Tibial artery (tissue), 4 donors: ENCODE measurements around the gene SV2B.
"Not testable (repeated sequence)": the region's sequence is repeated elsewhere in the genome, so short reads cannot be mapped to it uniquely, and the experiment has no call there.

Experiments
- DNase-seq, 2 donors: peaks; one replicate each; pipeline ENCODE4 v3.0.0-alpha.2; 2019
- H3K27ac ChIP-seq, 2 donors: fragments of 200-600 bp; sonication (generic) in 1 of 2; 1 replicate in 1 of 2; 2 replicates in 1 of 2; pipeline ENCODE4 v1.5.1; 2018 to 2019; ENCODE audit warnings: mild to moderate bottlenecking in 1 of 2
- H3K27me3 ChIP-seq, 2 donors: fragments of 200-600 bp; sonication (generic) in 1 of 2; one replicate each; pipeline versions ENCODE4 v1.5.1 to v1.6.0; 2016 to 2019
- H3K36me3 ChIP-seq, 3 donors: fragments of 200-600 bp; sonication (generic) in 2 of 3; one replicate each; pipeline ENCODE4 v1.5.1; 2016 to 2019; ENCODE audit warnings: mild to moderate bottlenecking in 2 of 3
- H3K4me1 ChIP-seq, 4 donors: fragments of 200-600 bp; sonication (generic) in 2 of 4; 1 replicate in 3 of 4; 2 replicates in 1 of 4; pipeline ENCODE4 v1.5.1; 2016 to 2019
- H3K4me3 ChIP-seq, 2 donors: fragments of 200-600 bp; sonication (generic) in 1 of 2; 1 replicate in 1 of 2; 2 replicates in 1 of 2; pipeline ENCODE4 v1.5.1; 2018 to 2019; ENCODE audit warnings: mild to moderate bottlenecking in 2 of 2
- H3K9me3 ChIP-seq, 3 donors: fragments of 200-600 bp; sonication (generic) in 1 of 3; one replicate each; pipeline ENCODE4 v1.5.1; 2016 to 2019
- CTCF ChIP-seq, 2 experiments: fragments of 200-600 bp in 1 of 2; fragments of 450-650 bp in 1 of 2; IDR thresholded peaks; one replicate each; pipeline ENCODE4 v1.5.1; 2017 to 2019; ENCODE audit warnings: antibody characterized with exemption in 2 of 2, mild to moderate bottlenecking in 1 of 2, moderate library complexity in 1 of 2
- intact Hi-C: fragments of 100-400 bp; cut with DNase I; formaldehyde crosslinking; loops from one replicate; pipeline ENCODE4 v1.15.0; 2023; ENCODE audit warnings: low total_unique reads

SV2B gene

GRCh38 chr15:91072161-91072560 lies 27.9 kb upstream of the SV2B start:
- intact Hi-C loops: no loop called here
- Histone ChIP-seq H3K4me3 (no peak overlapping the region), H3K27ac (no peak overlapping the region)

GRCh38 chr15:91073077-91073476 lies 27.0 kb upstream of the SV2B start:
- H3K27me3 ChIP-seq: peaks cover 0 to 13% of the 10 kb centered on the region in 2 donors

More at GRCh38 chr15:91072161-91072560, 27.9 kb upstream of the SV2B start:
- Histone ChIP-seq H3K9me3 (no peaks in the 10 kb centered on the region), H3K4me1 (no peaks in the 10 kb centered on the region), H3K27me3 (peaks cover 0 to 13% of the 10 kb centered on the region in 2 donors), H3K36me3 (no peaks in the 10 kb centered on the region)
- no peak for DNase-seq
- no peak for TF ChIP-seq CTCF (IDR thresholded peaks at IDR 0.05)

GRCh38 chr15:91073768-91074167 lies 26.3 kb upstream of the SV2B start:
- no peaks in the 10 kb centered on the region for H3K9me3 ChIP-seq
- no peaks in the 10 kb centered on the region for H3K36me3 ChIP-seq
- H3K27me3 ChIP-seq: peaks cover 0 to 13% of the 10 kb centered on the region in 2 donors
- TF ChIP-seq CTCF (IDR thresholded peaks at IDR 0.05): no peak
- no peaks in the 10 kb centered on the region for H3K4me1 ChIP-seq
- no peak overlapping the region for H3K27ac ChIP-seq
- H3K4me3 ChIP-seq: no peak overlapping the region
- DNase-seq: no peak
- intact Hi-C loops: no loop called here

More at GRCh38 chr15:91073077-91073476, 27.0 kb upstream of the SV2B start:
- intact Hi-C loops: no loop called here
- no peak for DNase-seq
- Histone ChIP-seq H3K36me3 (no peaks in the 10 kb centered on the region), H3K9me3 (no peaks in the 10 kb centered on the region), H3K4me1 (no peaks in the 10 kb centered on the region), H3K4me3 (no peak overlapping the region), H3K27ac (no peak overlapping the region)
- TF ChIP-seq CTCF (IDR thresholded peaks at IDR 0.05): no peak

GRCh38 chr15:91075739-91076138 lies 24.3 kb upstream of the SV2B start:
- H3K4me3 ChIP-seq: no peak overlapping the region
- no peak for TF ChIP-seq CTCF (IDR thresholded peaks at IDR 0.05)
- peaks cover 0 to 8% (median 0%) of the 10 kb centered on the region in 3 donors for H3K9me3 ChIP-seq
- intact Hi-C loops: no loop called here
- H3K27me3 ChIP-seq: no peaks in the 10 kb centered on the region
- H3K27ac ChIP-seq: no peak overlapping the region
- DNase-seq: no peak
- no peaks in the 10 kb centered on the region for H3K36me3 ChIP-seq
- no peaks in the 10 kb centered on the region for H3K4me1 ChIP-seq

- H3K27me3 ChIP-seq: no peaks in the 10 kb centered on the region
- H3K9me3 ChIP-seq: peaks cover 0 to 8% (median 0%) of the 10 kb centered on the region in 3 donors
- no peak for TF ChIP-seq CTCF (IDR thresholded peaks at IDR 0.05)
- DNase-seq: no peak
- H3K4me3 ChIP-seq: no peak overlapping the region
- H3K27ac ChIP-seq: no peak overlapping the region
- no peaks in the 10 kb centered on the region for H3K4me1 ChIP-seq
- intact Hi-C loops: no loop called here
- no peaks in the 10 kb centered on the region for H3K36me3 ChIP-seq
These were observed 23.0 kb upstream of the SV2B start for GRCh38 chr15:91077029-91077428.

- H3K27ac ChIP-seq, DNase-seq, H3K4me3 ChIP-seq, H3K36me3 ChIP-seq, H3K9me3 ChIP-seq, H3K4me1 ChIP-seq, intact Hi-C loops: not testable (repeated sequence)
- H3K27me3 ChIP-seq: peaks cover 0 to 12% of the 10 kb centered on the region in 2 donors
These were observed 6.2 kb upstream of the SV2B start for GRCh38 chr15:91093866-91094265.
